ENCODE measurements around the gene CDS2. TPM values are rescaled to one million over a fixed set of nuclear protein-coding genes. Genes with fewer than 3 reads are reported as not detected.

CDS2 gene
- total and polyA plus RNA-seq, 2 of the 13 experiments (the other 11 are each of a cell fraction or from before 2014, with no cell fraction given), result 81.3 to 153 TPM

DNA sequence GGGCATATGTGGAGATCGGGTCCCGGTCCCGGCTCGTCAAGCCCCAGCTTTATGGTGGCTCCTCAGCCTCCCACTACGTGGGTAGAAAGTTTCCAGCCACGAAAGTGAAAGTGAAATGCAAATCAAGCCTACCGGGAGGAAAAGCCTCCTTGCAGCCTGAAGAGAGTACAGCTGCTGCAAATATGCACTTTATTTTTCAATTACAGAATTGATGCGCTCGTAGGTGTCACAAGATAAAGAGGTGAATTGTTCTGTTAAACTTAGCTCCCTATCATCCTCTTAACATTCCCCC, 6.7 kb upstream of the CDS2 start (continued):
- no peak for TF ChIP-seq XRCC5 (optimal IDR thresholded peaks at IDR 0.05; ENCODE audit: low read length)
- no peak for TF ChIP-seq HES4 (CRISPR knock-in tag; IDR thresholded peaks at IDR 0.05; ENCODE audit: borderline replicate concordance)
- TF ChIP-seq PAF1 (CRISPR knock-in tag; IDR thresholded peaks at IDR 0.05), result no peak
- no peak for TF ChIP-seq NFE2L2 (IDR thresholded peaks at IDR 0.05; ENCODE audit: low read length)
- TF ChIP-seq MLLT10 (CRISPR knock-in tag; IDR thresholded peaks at IDR 0.05), result no peak
- TF ChIP-seq, protein P1, sequence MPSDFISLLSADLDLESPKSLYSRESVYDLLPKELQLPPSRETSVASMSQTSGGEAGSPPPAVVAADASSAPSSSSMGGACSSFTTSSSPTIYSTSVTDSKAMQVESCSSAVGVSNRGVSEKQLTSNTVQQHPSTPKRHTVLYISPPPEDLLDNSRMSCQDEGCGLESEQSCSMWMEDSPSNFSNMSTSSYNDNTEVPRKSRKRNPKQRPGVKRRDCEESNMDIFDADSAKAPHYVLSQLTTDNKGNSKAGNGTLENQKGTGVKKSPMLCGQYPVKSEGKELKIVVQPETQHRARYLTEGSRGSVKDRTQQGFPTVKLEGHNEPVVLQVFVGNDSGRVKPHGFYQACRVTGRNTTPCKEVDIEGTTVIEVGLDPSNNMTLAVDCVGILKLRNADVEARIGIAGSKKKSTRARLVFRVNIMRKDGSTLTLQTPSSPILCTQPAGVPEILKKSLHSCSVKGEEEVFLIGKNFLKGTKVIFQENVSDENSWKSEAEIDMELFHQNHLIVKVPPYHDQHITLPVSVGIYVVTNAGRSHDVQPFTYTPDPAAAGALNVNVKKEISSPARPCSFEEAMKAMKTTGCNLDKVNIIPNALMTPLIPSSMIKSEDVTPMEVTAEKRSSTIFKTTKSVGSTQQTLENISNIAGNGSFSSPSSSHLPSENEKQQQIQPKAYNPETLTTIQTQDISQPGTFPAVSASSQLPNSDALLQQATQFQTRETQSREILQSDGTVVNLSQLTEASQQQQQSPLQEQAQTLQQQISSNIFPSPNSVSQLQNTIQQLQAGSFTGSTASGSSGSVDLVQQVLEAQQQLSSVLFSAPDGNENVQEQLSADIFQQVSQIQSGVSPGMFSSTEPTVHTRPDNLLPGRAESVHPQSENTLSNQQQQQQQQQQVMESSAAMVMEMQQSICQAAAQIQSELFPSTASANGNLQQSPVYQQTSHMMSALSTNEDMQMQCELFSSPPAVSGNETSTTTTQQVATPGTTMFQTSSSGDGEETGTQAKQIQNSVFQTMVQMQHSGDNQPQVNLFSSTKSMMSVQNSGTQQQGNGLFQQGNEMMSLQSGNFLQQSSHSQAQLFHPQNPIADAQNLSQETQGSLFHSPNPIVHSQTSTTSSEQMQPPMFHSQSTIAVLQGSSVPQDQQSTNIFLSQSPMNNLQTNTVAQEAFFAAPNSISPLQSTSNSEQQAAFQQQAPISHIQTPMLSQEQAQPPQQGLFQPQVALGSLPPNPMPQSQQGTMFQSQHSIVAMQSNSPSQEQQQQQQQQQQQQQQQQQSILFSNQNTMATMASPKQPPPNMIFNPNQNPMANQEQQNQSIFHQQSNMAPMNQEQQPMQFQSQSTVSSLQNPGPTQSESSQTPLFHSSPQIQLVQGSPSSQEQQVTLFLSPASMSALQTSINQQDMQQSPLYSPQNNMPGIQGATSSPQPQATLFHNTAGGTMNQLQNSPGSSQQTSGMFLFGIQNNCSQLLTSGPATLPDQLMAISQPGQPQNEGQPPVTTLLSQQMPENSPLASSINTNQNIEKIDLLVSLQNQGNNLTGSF (CRISPR knock-in tag; IDR thresholded peaks at IDR 0.05), result no peak
- TF ChIP-seq, protein P2, sequence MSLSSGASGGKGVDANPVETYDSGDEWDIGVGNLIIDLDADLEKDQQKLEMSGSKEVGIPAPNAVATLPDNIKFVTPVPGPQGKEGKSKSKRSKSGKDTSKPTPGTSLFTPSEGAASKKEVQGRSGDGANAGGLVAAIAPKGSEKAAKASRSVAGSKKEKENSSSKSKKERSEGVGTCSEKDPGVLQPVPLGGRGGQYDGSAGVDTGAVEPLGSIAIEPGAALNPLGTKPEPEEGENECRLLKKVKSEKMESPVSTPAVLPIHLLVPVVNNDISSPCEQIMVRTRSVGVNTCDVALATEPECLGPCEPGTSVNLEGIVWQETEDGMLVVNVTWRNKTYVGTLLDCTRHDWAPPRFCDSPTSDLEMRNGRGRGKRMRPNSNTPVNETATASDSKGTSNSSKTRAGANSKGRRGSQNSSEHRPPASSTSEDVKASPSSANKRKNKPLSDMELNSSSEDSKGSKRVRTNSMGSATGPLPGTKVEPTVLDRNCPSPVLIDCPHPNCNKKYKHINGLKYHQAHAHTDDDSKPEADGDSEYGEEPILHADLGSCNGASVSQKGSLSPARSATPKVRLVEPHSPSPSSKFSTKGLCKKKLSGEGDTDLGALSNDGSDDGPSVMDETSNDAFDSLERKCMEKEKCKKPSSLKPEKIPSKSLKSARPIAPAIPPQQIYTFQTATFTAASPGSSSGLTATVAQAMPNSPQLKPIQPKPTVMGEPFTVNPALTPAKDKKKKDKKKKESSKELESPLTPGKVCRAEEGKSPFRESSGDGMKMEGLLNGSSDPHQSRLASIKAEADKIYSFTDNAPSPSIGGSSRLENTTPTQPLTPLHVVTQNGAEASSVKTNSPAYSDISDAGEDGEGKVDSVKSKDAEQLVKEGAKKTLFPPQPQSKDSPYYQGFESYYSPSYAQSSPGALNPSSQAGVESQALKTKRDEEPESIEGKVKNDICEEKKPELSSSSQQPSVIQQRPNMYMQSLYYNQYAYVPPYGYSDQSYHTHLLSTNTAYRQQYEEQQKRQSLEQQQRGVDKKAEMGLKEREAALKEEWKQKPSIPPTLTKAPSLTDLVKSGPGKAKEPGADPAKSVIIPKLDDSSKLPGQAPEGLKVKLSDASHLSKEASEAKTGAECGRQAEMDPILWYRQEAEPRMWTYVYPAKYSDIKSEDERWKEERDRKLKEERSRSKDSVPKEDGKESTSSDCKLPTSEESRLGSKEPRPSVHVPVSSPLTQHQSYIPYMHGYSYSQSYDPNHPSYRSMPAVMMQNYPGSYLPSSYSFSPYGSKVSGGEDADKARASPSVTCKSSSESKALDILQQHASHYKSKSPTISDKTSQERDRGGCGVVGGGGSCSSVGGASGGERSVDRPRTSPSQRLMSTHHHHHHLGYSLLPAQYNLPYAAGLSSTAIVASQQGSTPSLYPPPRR (CRISPR knock-in tag; IDR thresholded peaks at IDR 0.05; ENCODE audit: borderline replicate concordance), result no peak
- TF ChIP-seq, protein P3, sequence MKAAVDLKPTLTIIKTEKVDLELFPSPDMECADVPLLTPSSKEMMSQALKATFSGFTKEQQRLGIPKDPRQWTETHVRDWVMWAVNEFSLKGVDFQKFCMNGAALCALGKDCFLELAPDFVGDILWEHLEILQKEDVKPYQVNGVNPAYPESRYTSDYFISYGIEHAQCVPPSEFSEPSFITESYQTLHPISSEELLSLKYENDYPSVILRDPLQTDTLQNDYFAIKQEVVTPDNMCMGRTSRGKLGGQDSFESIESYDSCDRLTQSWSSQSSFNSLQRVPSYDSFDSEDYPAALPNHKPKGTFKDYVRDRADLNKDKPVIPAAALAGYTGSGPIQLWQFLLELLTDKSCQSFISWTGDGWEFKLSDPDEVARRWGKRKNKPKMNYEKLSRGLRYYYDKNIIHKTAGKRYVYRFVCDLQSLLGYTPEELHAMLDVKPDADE (CRISPR knock-in tag; IDR thresholded peaks at IDR 0.05), result no peak; the same call in 1 of the 2 replicates
- no peak for TF ChIP-seq ZBTB7A (CRISPR knock-in tag; IDR thresholded peaks at IDR 0.05)
- TF ChIP-seq, protein P4, sequence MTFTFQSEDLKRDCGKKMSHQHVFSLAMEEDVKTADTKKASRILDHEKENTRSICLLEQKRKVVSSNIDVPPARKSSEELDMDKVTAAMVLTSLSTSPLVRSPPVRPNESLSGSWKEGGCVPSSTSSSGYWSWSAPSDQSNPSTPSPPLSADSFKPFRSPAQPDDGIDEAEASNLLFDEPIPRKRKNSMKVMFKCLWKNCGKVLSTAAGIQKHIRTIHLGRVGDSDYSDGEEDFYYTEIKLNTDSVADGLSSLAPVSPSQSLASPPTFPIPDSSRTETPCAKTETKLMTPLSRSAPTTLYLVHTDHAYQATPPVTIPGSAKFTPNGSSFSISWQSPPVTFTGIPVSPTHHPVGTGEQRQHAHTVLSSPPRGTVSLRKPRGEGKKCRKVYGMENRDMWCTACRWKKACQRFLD (CRISPR knock-in tag; IDR thresholded peaks at IDR 0.05; ENCODE audit: borderline replicate concordance), result no peak
- no peak for TF ChIP-seq EEA1 (CRISPR knock-in tag; IDR thresholded peaks at IDR 0.05; ENCODE audit: borderline replicate concordance)
- no peak for TF ChIP-seq ZNF333 (CRISPR knock-in tag; IDR thresholded peaks at IDR 0.05; ENCODE audit: borderline replicate concordance)
- TF ChIP-seq, protein P5, sequence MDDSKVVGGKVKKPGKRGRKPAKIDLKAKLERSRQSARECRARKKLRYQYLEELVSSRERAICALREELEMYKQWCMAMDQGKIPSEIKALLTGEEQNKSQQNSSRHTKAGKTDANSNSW (CRISPR knock-in tag; IDR thresholded peaks at IDR 0.05; ENCODE audit: borderline replicate concordance), result no peak
- no peak for TF ChIP-seq SNAPC2 (CRISPR knock-in tag; IDR thresholded peaks at IDR 0.05)

All from HepG2 (cell line).